Measurements from ENCODE around the gene CENPP.

CENPP gene

GRCh38 chr9:92654481-92655301, 328.9 kb downstream of the CENPP start:
- no peaks in the 10 kb centered on the region for H3K9me3 ChIP-seq (ENCODE audit: low read depth, low read length)
- no peak overlapping the region for H3K27ac ChIP-seq
- no peak overlapping the region for H3K9ac ChIP-seq (ENCODE audit: insufficient read length)
- no peak overlapping the region for H3K4me3 ChIP-seq
- no peak for TF ChIP-seq POLR2AphosphoS5 (IDR thresholded peaks at IDR 0.05; ENCODE audit: borderline replicate concordance, low read depth, low read length)
- no peak for TF ChIP-seq EZH2 (IDR thresholded peaks at IDR 0.05)
- no peak for TF ChIP-seq FOXP2 (optimal IDR thresholded peaks at IDR 0.05; ENCODE audit: control extremely low read depth, extremely low read length, insufficient read depth)
- peaks cover 14% of the 10 kb centered on the region; the same call in 1 of the 2 replicates for H3K36me3 ChIP-seq (ENCODE audit: insufficient read depth, low read length)
- DNase-seq (ENCODE audit: low read depth, low spot score) = no peak

- Histone ChIP-seq H3K9ac (ENCODE audit: insufficient read length) (no peak overlapping the region), H3K36me3 (ENCODE audit: insufficient read depth, low read length) (peaks cover 14% of the 10 kb centered on the region; the same call in 1 of the 2 replicates), H3K27ac (no peak overlapping the region), H3K4me3 (no peak overlapping the region), H3K9me3 (ENCODE audit: low read depth, low read length) (no peaks in the 10 kb centered on the region)
- DNase-seq (ENCODE audit: low read depth, low spot score) = no peak
- TF ChIP-seq EZH2 (IDR thresholded peaks at IDR 0.05) = no peak
These were observed 329.6 kb downstream of the CENPP start for GRCh38 chr9:92655366-92655765.

GRCh38 chr9:92655896-92656536, 330.3 kb downstream of the CENPP start:
- H3K27ac ChIP-seq = no peak overlapping the region
- TF ChIP-seq POLR2AphosphoS5 (IDR thresholded peaks at IDR 0.05; ENCODE audit: borderline replicate concordance, low read depth, low read length) (no peak), FOXP2 (optimal IDR thresholded peaks at IDR 0.05; ENCODE audit: control extremely low read depth, extremely low read length, insufficient read depth) (no peak), EZH2 (IDR thresholded peaks at IDR 0.05) (no peak)
- peaks cover 14% of the 10 kb centered on the region; the same call in 1 of the 2 replicates for H3K36me3 ChIP-seq (ENCODE audit: insufficient read depth, low read length)
- no peaks in the 10 kb centered on the region for H3K9me3 ChIP-seq (ENCODE audit: low read depth, low read length)
- DNase-seq (ENCODE audit: low read depth, low spot score) = no peak
- no peak overlapping the region for H3K9ac ChIP-seq (ENCODE audit: insufficient read length)
- no peak overlapping the region for H3K4me3 ChIP-seq

- Histone ChIP-seq H3K4me3 (no peak overlapping the region), H3K36me3 (ENCODE audit: insufficient read depth, low read length) (peaks cover 14% of the 10 kb centered on the region; the same call in 1 of the 2 replicates), H3K27ac (no peak overlapping the region), H3K9me3 (ENCODE audit: low read depth, low read length) (no peaks in the 10 kb centered on the region), H3K9ac (ENCODE audit: insufficient read length) (no peak overlapping the region)
- TF ChIP-seq EZH2 (IDR thresholded peaks at IDR 0.05) (no peak), POLR2AphosphoS5 (IDR thresholded peaks at IDR 0.05; ENCODE audit: borderline replicate concordance, low read depth, low read length) (no peak), FOXP2 (optimal IDR thresholded peaks at IDR 0.05; ENCODE audit: control extremely low read depth, extremely low read length, insufficient read depth) (no peak)
- DNase-seq (ENCODE audit: low read depth, low spot score) = no peak
These were observed 330.8 kb downstream of the CENPP start for GRCh38 chr9:92656537-92656925.

- Histone ChIP-seq H3K36me3 (ENCODE audit: insufficient read depth, low read length) (peaks cover 14% of the 10 kb centered on the region; the same call in 1 of the 2 replicates), H3K9ac (ENCODE audit: insufficient read length) (no peak overlapping the region), H3K27ac (no peak overlapping the region)
These were observed 331.7 kb downstream of the CENPP start for GRCh38 chr9:92657296-92658094.

GRCh38 chr9:92658176-92658575, 332.4 kb downstream of the CENPP start:
- H3K9ac ChIP-seq (ENCODE audit: insufficient read length) = no peak overlapping the region
- no peaks in the 10 kb centered on the region for H3K9me3 ChIP-seq (ENCODE audit: low read depth, low read length)
- no peak overlapping the region for H3K27ac ChIP-seq
- no peak for TF ChIP-seq POLR2AphosphoS5 (IDR thresholded peaks at IDR 0.05; ENCODE audit: borderline replicate concordance, low read depth, low read length)
- TF ChIP-seq EZH2 (IDR thresholded peaks at IDR 0.05) = no peak
- TF ChIP-seq FOXP2 (optimal IDR thresholded peaks at IDR 0.05; ENCODE audit: control extremely low read depth, extremely low read length, insufficient read depth) = no peak
- no peak for DNase-seq (ENCODE audit: low read depth, low spot score)
- peaks cover 9% of the 10 kb centered on the region; the same call in 1 of the 2 replicates for H3K36me3 ChIP-seq (ENCODE audit: insufficient read depth, low read length)
- no peak overlapping the region for H3K4me3 ChIP-seq

More at GRCh38 chr9:92657296-92658094, 331.7 kb downstream of the CENPP start:
- no peaks in the 10 kb centered on the region for H3K9me3 ChIP-seq (ENCODE audit: low read depth, low read length)
- no peak for TF ChIP-seq POLR2AphosphoS5 (IDR thresholded peaks at IDR 0.05; ENCODE audit: borderline replicate concordance, low read depth, low read length)
- no peak for TF ChIP-seq FOXP2 (optimal IDR thresholded peaks at IDR 0.05; ENCODE audit: control extremely low read depth, extremely low read length, insufficient read depth)
- TF ChIP-seq EZH2 (IDR thresholded peaks at IDR 0.05) = no peak
- no peak for DNase-seq (ENCODE audit: low read depth, low spot score)
- H3K4me3 ChIP-seq = no peak overlapping the region

- H3K9ac ChIP-seq (ENCODE audit: insufficient read length) = no peak overlapping the region
- DNase-seq (ENCODE audit: low read depth, low spot score) = no peak
- peaks cover 9% of the 10 kb centered on the region; the same call in 1 of the 2 replicates for H3K36me3 ChIP-seq (ENCODE audit: insufficient read depth, low read length)
- H3K9me3 ChIP-seq (ENCODE audit: low read depth, low read length) = no peaks in the 10 kb centered on the region
- H3K4me3 ChIP-seq = no peak overlapping the region
- H3K27ac ChIP-seq = no peak overlapping the region
- no peak for TF ChIP-seq POLR2AphosphoS5 (IDR thresholded peaks at IDR 0.05; ENCODE audit: borderline replicate concordance, low read depth, low read length)
- TF ChIP-seq EZH2 (IDR thresholded peaks at IDR 0.05) = no peak
- no peak for TF ChIP-seq FOXP2 (optimal IDR thresholded peaks at IDR 0.05; ENCODE audit: control extremely low read depth, extremely low read length, insufficient read depth)
These were observed 332.9 kb downstream of the CENPP start for GRCh38 chr9:92658611-92659010.

GRCh38 chr9:92659601-92660000, 333.8 kb downstream of the CENPP start:
- no peak overlapping the region for H3K27ac ChIP-seq
- peaks cover 9% of the 10 kb centered on the region; the same call in 1 of the 2 replicates for H3K36me3 ChIP-seq (ENCODE audit: insufficient read depth, low read length)
- no peak overlapping the region for H3K9ac ChIP-seq (ENCODE audit: insufficient read length)
- DNase-seq (ENCODE audit: low read depth, low spot score) = no peak
- no peak overlapping the region for H3K4me3 ChIP-seq
- no peaks in the 10 kb centered on the region for H3K9me3 ChIP-seq (ENCODE audit: low read depth, low read length)
- TF ChIP-seq FOXP2 (optimal IDR thresholded peaks at IDR 0.05; ENCODE audit: control extremely low read depth, extremely low read length, insufficient read depth) = no peak
- TF ChIP-seq EZH2 (IDR thresholded peaks at IDR 0.05) = no peak

Measured in SK-N-MC (cell line).